Muscle layer of colon (tissue), 2 donors: ENCODE measurements around the gene TIPIN.
A peak's percentile ranks its signal among the peaks of the same experiment; 100 is the strongest.
"Not testable (repeated sequence)": the region's sequence is repeated elsewhere in the genome, so short reads cannot be mapped to it uniquely, and the experiment has no call there.

ENCODE experiments used
- H3K27ac ChIP-seq: one replicate; pipeline ENCODE4 v1.7.0; 2013; ENCODE audit warnings: low read depth, mild to moderate bottlenecking, low read length, moderate library complexity
- H3K27me3 ChIP-seq, 2 donors: one replicate each; pipeline ENCODE4 v1.7.0; 2013; ENCODE audit warnings: low read length in 2 of 2, mild to moderate bottlenecking in 2 of 2; ENCODE audit not compliant: insufficient read depth in 2 of 2, control insufficient read depth in 1 of 2
- H3K36me3 ChIP-seq: one replicate; pipeline ENCODE4 v1.7.0; 2013; ENCODE audit warnings: mild to moderate bottlenecking, low read length; ENCODE audit not compliant: insufficient read depth
- H3K4me1 ChIP-seq: one replicate; pipeline ENCODE4 v1.7.0; 2013; ENCODE audit warnings: mild to moderate bottlenecking, low read length; ENCODE audit not compliant: insufficient read depth
- H3K4me3 ChIP-seq, 2 donors: one replicate each; pipeline ENCODE4 v1.7.0; 2013; ENCODE audit warnings: low read length in 2 of 2, low read depth in 1 of 2, mild to moderate bottlenecking in 1 of 2, moderate library complexity in 1 of 2
- H3K9ac ChIP-seq: one replicate; pipeline ENCODE4 v1.7.0; 2013; ENCODE audit warnings: low read length
- H3K9me3 ChIP-seq: one replicate; pipeline ENCODE4 v1.7.0; 2013; ENCODE audit warnings: mild to moderate bottlenecking, low read length
- donor health status: abdominal sarcoma.
- donor health status: Adenocarcinoma of cecum.

The TIPIN gene

GRCh38 chr15:66326051-66326450 is 30.4 kb downstream of the TIPIN start:
- H3K4me3 ChIP-seq = no peak overlapping the region
- no peaks in the 10 kb centered on the region for H3K4me1 ChIP-seq
- peaks cover 73% of the 10 kb centered on the region for H3K36me3 ChIP-seq
- no peaks in the 10 kb centered on the region for H3K9me3 ChIP-seq
- no peaks in the 10 kb centered on the region for H3K27me3 ChIP-seq
- no peak overlapping the region for H3K27ac ChIP-seq
- H3K9ac ChIP-seq = no peak overlapping the region

GRCh38 chr15:66323312-66323928 is 33.1 kb downstream of the TIPIN start:
- Histone ChIP-seq H3K9ac (no peak overlapping the region), H3K9me3 (no peaks in the 10 kb centered on the region), H3K36me3 (peaks cover 68% of the 10 kb centered on the region)

GRCh38 chr15:66312144-66312543 is 44.3 kb downstream of the TIPIN start:
- no peaks in the 10 kb centered on the region for H3K4me1 ChIP-seq
- H3K36me3 ChIP-seq = peaks cover 70% of the 10 kb centered on the region
- no peaks in the 10 kb centered on the region for H3K9me3 ChIP-seq
- H3K4me3 ChIP-seq = no peak overlapping the region
- no peak overlapping the region for H3K9ac ChIP-seq
- H3K27me3 ChIP-seq = no peaks in the 10 kb centered on the region
- no peak overlapping the region for H3K27ac ChIP-seq

More at GRCh38 chr15:66323312-66323928, 33.1 kb downstream of the TIPIN start:
- Histone ChIP-seq H3K4me1 (no peaks in the 10 kb centered on the region), H3K27ac (no peak overlapping the region), H3K4me3 (no peak overlapping the region), H3K27me3 (no peaks in the 10 kb centered on the region)

GRCh38 chr15:66310786-66311185 is 45.7 kb downstream of the TIPIN start:
- Histone ChIP-seq H3K36me3 (peaks cover 63% of the 10 kb centered on the region), H3K27ac (no peak overlapping the region), H3K9ac (no peak overlapping the region), H3K9me3 (no peaks in the 10 kb centered on the region), H3K27me3 (no peaks in the 10 kb centered on the region), H3K4me3 (no peak overlapping the region), H3K4me1 (no peaks in the 10 kb centered on the region)

GRCh38 chr15:66309828-66310227 is 46.7 kb downstream of the TIPIN start:
- Histone ChIP-seq H3K36me3 (peaks cover 60% of the 10 kb centered on the region), H3K4me1 (no peaks in the 10 kb centered on the region), H3K9ac (no peak overlapping the region), H3K9me3 (no peaks in the 10 kb centered on the region), H3K27ac (no peak overlapping the region), H3K4me3 (no peak overlapping the region), H3K27me3 (no peaks in the 10 kb centered on the region)

- Histone ChIP-seq H3K36me3 (peaks cover 50% of the 10 kb centered on the region), H3K9me3 (no peaks in the 10 kb centered on the region), H3K4me3 (no peak overlapping the region), H3K4me1 (no peaks in the 10 kb centered on the region), H3K9ac (no peak overlapping the region), H3K27ac (no peak overlapping the region), H3K27me3 (no peaks in the 10 kb centered on the region)
Measured at GRCh38 chr15:66308531-66308930, 48.0 kb downstream of the TIPIN start.

- Histone ChIP-seq H3K27ac (no peak overlapping the region), H3K4me3 (no peak overlapping the region), H3K9me3 (no peaks in the 10 kb centered on the region), H3K27me3 (no peaks in the 10 kb centered on the region), H3K9ac (no peak overlapping the region), H3K4me1 (no peaks in the 10 kb centered on the region), H3K36me3 (peaks cover 44% of the 10 kb centered on the region)
Measured at GRCh38 chr15:66306381-66306780, 50.1 kb downstream of the TIPIN start.

- H3K36me3 ChIP-seq = peaks cover 25% of the 10 kb centered on the region
- H3K9me3 ChIP-seq, H3K4me3 ChIP-seq, H3K27me3 ChIP-seq, H3K27ac ChIP-seq, H3K4me1 ChIP-seq, H3K9ac ChIP-seq: not testable (repeated sequence)
Measured at GRCh38 chr15:66304425-66304824, 52.1 kb downstream of the TIPIN start.

- no peaks in the 10 kb centered on the region for H3K27me3 ChIP-seq
- H3K9ac ChIP-seq = no peak overlapping the region
- peaks cover 19% of the 10 kb centered on the region for H3K36me3 ChIP-seq
- no peak overlapping the region for H3K4me3 ChIP-seq
- no peaks in the 10 kb centered on the region for H3K9me3 ChIP-seq
- no peaks in the 10 kb centered on the region for H3K4me1 ChIP-seq
- H3K27ac ChIP-seq = no peak overlapping the region
Measured at GRCh38 chr15:66302489-66303278, 53.8 kb downstream of the TIPIN start.

- Histone ChIP-seq H3K4me1 (peaks cover 12% of the 10 kb centered on the region), H3K27me3 (no peaks in the 10 kb centered on the region), H3K4me3 (no peak overlapping the region), H3K36me3 (peaks cover 9% of the 10 kb centered on the region), H3K9ac (no peak overlapping the region), H3K27ac (no peak overlapping the region), H3K9me3 (no peaks in the 10 kb centered on the region)
Measured at GRCh38 chr15:66298803-66299251, 57.7 kb downstream of the TIPIN start.

GRCh38 chr15:66296186-66296585 is 60.3 kb downstream of the TIPIN start:
- H3K4me3 ChIP-seq = no peak overlapping the region
- H3K9ac ChIP-seq = no peak overlapping the region
- no peaks in the 10 kb centered on the region for H3K9me3 ChIP-seq
- H3K36me3 ChIP-seq = peaks cover 9% of the 10 kb centered on the region
- no peaks in the 10 kb centered on the region for H3K27me3 ChIP-seq
- peaks cover 23% of the 10 kb centered on the region for H3K4me1 ChIP-seq
- H3K27ac ChIP-seq = no peak overlapping the region

- no peaks in the 10 kb centered on the region for H3K9me3 ChIP-seq
- H3K27ac ChIP-seq = peak overlapping the region; percentile 94
- H3K36me3 ChIP-seq = peaks cover 9% of the 10 kb centered on the region
- no peaks in the 10 kb centered on the region for H3K27me3 ChIP-seq
- peak overlapping the region; percentile 85 for H3K9ac ChIP-seq
- H3K4me3 ChIP-seq = peak overlapping the region; percentile 76 to 85
- H3K4me1 ChIP-seq = peaks cover 23% of the 10 kb centered on the region
Measured at GRCh38 chr15:66294932-66295235, 61.6 kb downstream of the TIPIN start.
